Measurements from ENCODE around the gene CTRB1. TPM values are rescaled to one million over a fixed set of nuclear protein-coding genes. Genes with fewer than 3 reads are reported as not detected.

Gene CTRB1
- total RNA-seq, result not detected in 2 replicates

DNA sequence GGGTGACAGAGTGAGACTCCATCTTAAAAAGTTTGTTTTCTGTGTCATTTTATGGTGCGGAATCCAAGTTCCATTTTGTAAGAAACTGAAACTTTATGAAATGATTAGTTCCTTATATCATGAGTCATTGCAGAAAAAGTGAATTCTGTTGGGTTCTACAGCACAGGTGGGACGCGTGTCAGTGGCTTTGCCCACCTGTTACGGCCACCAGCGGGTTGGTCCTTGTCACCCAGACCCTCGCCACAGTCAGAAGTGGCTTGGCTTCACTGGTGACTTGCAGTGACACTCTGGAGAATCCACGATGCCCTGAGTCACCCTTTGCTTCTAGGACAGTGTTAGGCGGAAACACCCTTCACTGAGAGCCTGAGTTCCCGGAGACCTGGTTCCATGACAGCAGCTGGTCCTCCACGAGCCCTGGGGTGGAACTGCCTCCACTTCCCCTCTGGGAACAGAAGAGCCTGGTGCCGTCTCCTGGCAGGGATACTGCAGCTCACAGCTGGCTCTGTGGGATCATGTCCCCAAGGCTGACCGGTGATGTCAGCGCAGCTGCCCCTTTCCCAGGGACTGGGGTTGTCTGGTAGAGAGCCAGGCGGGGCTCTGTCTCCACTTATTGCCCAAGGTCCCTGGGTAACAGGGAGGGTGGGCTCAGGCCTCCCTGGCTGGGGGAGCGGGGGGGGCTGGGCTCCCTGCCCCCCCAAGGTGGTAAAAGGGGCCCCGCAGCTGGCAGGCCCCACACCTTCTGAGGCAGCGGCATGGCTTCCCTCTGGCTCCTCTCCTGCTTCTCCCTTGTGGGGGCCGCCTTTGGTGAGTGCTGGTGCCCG lies at the start of gene CTRB1:
Gene CTRB1, plus strand, starts transcription at position 733 of the 821 bp plus-strand sequence. Its CDS starts 20 bp downstream, at position 753.

DNA sequence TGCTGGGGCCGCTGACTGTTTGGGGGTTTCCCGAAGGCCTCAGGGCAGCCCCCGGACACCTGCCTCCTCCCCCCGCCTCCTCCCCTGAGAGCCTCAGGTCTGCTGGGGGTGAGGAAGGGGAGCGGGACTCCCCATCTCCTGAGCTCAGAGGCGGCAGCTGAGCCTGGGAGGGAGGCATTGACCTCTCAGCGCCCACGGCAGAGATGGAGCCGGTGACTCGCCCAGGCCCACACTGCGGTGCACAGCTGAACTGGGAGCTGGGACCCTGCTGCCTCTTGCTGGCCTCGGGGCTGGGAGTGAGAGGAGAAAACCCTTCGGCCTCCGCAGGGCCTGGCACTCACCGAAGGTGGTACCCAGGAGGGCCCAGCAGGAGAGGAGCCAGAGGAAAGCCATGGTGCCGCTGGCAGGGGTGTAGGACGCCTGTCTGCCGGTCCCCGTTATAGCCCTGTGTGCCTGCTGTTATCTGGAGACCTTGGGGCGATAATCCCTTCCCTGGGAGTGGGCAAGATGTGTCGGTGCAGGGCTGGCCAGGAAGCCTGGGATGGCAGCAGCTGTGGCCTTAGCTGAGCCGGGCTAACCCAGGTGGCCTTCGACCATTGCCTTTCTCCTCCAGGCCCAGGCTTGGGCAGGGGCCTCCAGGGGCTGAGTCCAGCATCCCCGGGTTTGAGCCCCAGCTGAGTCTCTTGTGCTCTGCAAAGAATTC lies 11.9 kb upstream of the CTRB1 start, which contains the start of gene CTRB2:
Gene CTRB2, minus strand, starts transcription at position 413 of the 703 bp plus-strand sequence. Its CDS starts 20 bp downstream, at position 393.

DNA sequence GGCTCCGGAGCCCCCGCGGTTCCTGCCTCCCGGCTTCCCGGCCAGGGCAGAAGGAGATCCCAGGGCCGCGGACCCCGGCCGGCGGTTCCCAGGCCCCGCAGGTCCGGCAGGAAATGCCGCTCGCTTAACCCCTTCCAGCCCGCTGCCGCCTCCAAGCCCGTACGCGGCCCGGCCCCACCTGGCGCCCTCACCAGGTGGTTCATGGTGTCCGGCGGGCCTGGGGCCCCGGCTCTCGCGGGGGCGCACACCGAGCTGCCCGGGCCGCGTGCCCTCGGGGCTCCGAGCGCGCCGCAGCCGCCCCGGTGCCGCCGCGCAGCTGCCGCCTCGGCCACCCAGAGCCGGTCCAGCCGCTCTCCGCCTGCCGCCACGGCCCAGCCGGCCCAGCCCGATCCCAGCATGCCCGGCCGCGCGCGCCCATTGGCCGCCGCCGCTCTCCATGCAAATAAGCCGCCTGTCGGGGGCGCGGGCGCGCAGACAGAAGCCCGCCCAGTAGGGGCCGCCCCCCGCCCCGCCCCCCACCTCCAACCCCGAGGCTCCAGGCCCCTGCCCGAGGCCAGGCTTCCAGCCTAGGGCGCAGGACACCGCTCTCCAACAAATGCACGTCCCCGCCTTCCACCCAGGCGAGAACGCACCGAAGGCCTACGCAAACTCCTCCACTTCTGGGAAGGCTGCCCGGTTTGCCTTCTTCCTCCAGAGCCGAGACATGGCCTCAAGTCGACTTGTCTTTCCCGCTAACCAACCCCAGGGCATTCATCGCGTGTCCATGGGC lies 32.7 kb downstream of the CTRB1 start, which contains the start of gene BCAR1:
Gene BCAR1, minus strand, starts transcription at position 345 of the 769 bp plus-strand sequence. Its CDS starts 142 bp downstream, at position 203.

Other genes with a start within 250 kb of the CTRB1 start
- gene WDR59, start 233.9 kb upstream of the CTRB1 start, total RNA-seq, result 10.4 and 12.8 TPM in 2 replicates
- gene ZNRF1, start 220.0 kb upstream of the CTRB1 start, total RNA-seq, result 13.0 and 18.9 TPM in 2 replicates
- 1.3 and 4.2 TPM in 2 replicates for gene LDHD, start 102.2 kb upstream of the CTRB1 start, total RNA-seq
- gene ZFP1, start 70.5 kb upstream of the CTRB1 start, total RNA-seq, result 8.7 and 19.2 TPM in 2 replicates
- not detected in 2 replicates for gene CTRB2, start 11.8 kb upstream of the CTRB1 start, total RNA-seq
- 48.5 and 51.0 TPM in 2 replicates for gene BCAR1, start 32.6 kb downstream of the CTRB1 start, total RNA-seq
- gene CFDP1, start 214.5 kb downstream of the CTRB1 start, total RNA-seq, result 52.5 and 54.4 TPM in 2 replicates
- gene TMEM170A, start 245.7 kb downstream of the CTRB1 start, total RNA-seq, result 18.4 and 22.0 TPM in 2 replicates

All from regular cardiac myocyte (primary cell).